Fibroblast of pulmonary artery (primary cell): Measurements from ENCODE around the gene SLC2A9.

Source experiments
- DNase-seq: peaks from one replicate; pipeline ENCODE4 v3.0.0-alpha.2; 2010; ENCODE audit warnings: low read depth
- H3K4me3 ChIP-seq: replicated peaks from 2 replicates; pipeline ENCODE4 v1.5.1; 2011; ENCODE audit warnings: low read depth, mild to moderate bottlenecking, control low read depth, low read length, moderate library complexity
- CTCF ChIP-seq: IDR thresholded peaks from 2 replicates; pipeline ENCODE4 v1.5.1; 2011; ENCODE audit warnings: mild to moderate bottlenecking, control low read depth, low read length, inconsistent platforms; ENCODE audit errors: missing control alignments

Gene SLC2A9

GRCh38 chr4:9889306-9889705 lies 132.0 kb downstream of the SLC2A9 start:
- DNase-seq: no peak
- H3K4me3 ChIP-seq: no peak overlapping the region
- no peak for TF ChIP-seq CTCF

- H3K4me3 ChIP-seq: no peak overlapping the region
- TF ChIP-seq CTCF: no peak
- no peak for DNase-seq
Measured at GRCh38 chr4:9885958-9886357, 135.3 kb downstream of the SLC2A9 start.

- H3K4me3 ChIP-seq: no peak overlapping the region
- no peak for TF ChIP-seq CTCF
- DNase-seq: peak; percentile 43
Measured at GRCh38 chr4:9880406-9881197, 140.7 kb downstream of the SLC2A9 start.

- TF ChIP-seq CTCF: no peak
- no peak overlapping the region for H3K4me3 ChIP-seq
Measured at GRCh38 chr4:9877123-9877522, 144.2 kb downstream of the SLC2A9 start.

GRCh38 chr4:9875516-9875915 lies 145.8 kb downstream of the SLC2A9 start:
- H3K4me3 ChIP-seq: no peak overlapping the region
- no peak for DNase-seq
- no peak for TF ChIP-seq CTCF

More at GRCh38 chr4:9877123-9877522, 144.2 kb downstream of the SLC2A9 start:
- no peak for DNase-seq

- H3K4me3 ChIP-seq: no peak overlapping the region
- no peak for DNase-seq
- no peak for TF ChIP-seq CTCF
Measured at GRCh38 chr4:9874385-9874784, 146.9 kb downstream of the SLC2A9 start.
